Hepatocyte (in vitro differentiated cells): ENCODE measurements around the gene TMEM176B.

Source experiments
- EZH2 ChIP-seq: fragments of 200-600 bp; sonication (generic); IDR thresholded peaks from 2 replicates; pipeline ENCODE4 v1.6.1; 2016; ENCODE audit warnings: antibody characterized with exemption, mild to moderate bottlenecking, borderline replicate concordance
- EZH2phosphoT487 ChIP-seq: fragments of 200-600 bp; sonication (generic); IDR thresholded peaks from one replicate; pipeline ENCODE4 v1.6.1; 2018; ENCODE audit warnings: antibody characterized with exemption, mild to moderate bottlenecking, low read depth, moderate library complexity; ENCODE audit not compliant: unreplicated experiment, severe bottlenecking
- TF ChIP-seq, protein P1 (sequence below): fragments of 200-600 bp; sonication (generic); IDR thresholded peaks from 2 replicates; pipeline ENCODE4 v1.5.1; 2016; ENCODE audit warnings: antibody characterized with exemption, mild to moderate bottlenecking; ENCODE audit not compliant: poor library complexity

DNA sequence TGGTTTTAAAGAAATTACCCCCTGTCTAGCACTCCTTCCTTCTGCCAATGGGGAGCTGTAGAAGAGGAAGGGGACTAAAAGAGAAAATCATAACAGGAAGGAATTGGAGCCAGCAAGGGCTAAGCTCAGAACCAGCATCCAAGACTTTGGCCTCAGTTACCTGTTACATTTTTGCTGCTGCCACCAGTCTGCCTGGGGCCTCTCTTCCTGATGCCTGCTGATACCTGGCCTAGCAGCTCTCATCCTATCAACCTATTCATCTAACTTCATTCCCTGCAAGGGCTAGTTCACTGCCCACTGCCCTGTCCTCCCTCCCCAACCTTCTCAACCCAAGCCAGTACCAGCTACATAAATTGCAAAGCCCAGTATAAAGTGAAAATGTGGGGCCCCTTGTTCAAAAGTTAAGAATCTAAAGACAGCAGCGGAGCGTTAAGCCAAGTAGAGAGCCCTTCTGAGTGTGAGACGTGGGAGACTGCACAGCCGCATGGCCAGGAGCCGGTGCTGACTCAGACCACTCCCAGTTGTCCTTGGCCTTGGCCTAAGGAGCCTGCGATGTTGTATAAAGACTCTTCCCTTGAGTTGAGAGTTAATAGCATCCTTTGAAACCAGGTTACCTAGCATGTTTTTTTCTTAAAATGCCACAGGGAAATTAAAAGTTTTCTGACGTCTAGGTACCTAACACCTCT is 38.9 kb upstream of the TMEM176B start:
- TF ChIP-seq, protein P1, sequence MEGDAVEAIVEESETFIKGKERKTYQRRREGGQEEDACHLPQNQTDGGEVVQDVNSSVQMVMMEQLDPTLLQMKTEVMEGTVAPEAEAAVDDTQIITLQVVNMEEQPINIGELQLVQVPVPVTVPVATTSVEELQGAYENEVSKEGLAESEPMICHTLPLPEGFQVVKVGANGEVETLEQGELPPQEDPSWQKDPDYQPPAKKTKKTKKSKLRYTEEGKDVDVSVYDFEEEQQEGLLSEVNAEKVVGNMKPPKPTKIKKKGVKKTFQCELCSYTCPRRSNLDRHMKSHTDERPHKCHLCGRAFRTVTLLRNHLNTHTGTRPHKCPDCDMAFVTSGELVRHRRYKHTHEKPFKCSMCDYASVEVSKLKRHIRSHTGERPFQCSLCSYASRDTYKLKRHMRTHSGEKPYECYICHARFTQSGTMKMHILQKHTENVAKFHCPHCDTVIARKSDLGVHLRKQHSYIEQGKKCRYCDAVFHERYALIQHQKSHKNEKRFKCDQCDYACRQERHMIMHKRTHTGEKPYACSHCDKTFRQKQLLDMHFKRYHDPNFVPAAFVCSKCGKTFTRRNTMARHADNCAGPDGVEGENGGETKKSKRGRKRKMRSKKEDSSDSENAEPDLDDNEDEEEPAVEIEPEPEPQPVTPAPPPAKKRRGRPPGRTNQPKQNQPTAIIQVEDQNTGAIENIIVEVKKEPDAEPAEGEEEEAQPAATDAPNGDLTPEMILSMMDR: no peak
- TF ChIP-seq EZH2 (no peak), EZH2phosphoT487 (no peak)
